Naive thymus-derived CD4-positive, alpha-beta T cell (primary cell): ENCODE results near the gene GLG1. TPM values are rescaled to one million over a fixed set of nuclear protein-coding genes. Genes with fewer than 3 reads are reported as not detected.
A peak's percentile ranks its signal among the peaks of the same experiment; 100 is the strongest.

Experiments used
- ATAC-seq: fragments of 150-1000 bp; cut with Tn5 transposase; 2 replicates; pipeline ENCODE4 v1.10.0; 2021; ENCODE audit warnings: mild to moderate bottlenecking, moderate library complexity
- CTCF ChIA-PET: fragments of 350-600 bp; sonication (Branson Sonifier 250); formaldehyde crosslinking; loops from one replicate; lab custom pipeline; 2021; ENCODE audit warnings: antibody characterized with exemption; lab: Charles Lee
- POLR2A ChIA-PET: fragments of 350-600 bp; sonication (Branson Sonifier 250); formaldehyde crosslinking; loops from one replicate; lab custom pipeline; 2021; ENCODE audit warnings: antibody characterized with exemption, inconsistent platforms; lab: Charles Lee
- DNase-seq, 9 donors: peaks; one replicate each; pipeline versions ENCODE4 v3.0.0 to v3.0.0-alpha.2; 2020 to 2022; ENCODE audit warnings: mixed read lengths in 1 of 9
- H3K27ac ChIP-seq: one replicate; pipeline ENCODE4 v1.7.0; 2013; ENCODE audit warnings: mild to moderate bottlenecking, low read depth, low read length, moderate library complexity
- H3K27me3 ChIP-seq, 2 donors: one replicate each; pipeline ENCODE4 v1.7.0; 2013; ENCODE audit warnings: low read length in 2 of 2, mild to moderate bottlenecking in 2 of 2, moderate library complexity in 2 of 2; ENCODE audit not compliant: control insufficient read depth in 2 of 2, insufficient read depth in 2 of 2
- H3K36me3 ChIP-seq, 3 experiments: 1 replicate in 2 of 3; 2 replicates in 1 of 3; pipeline ENCODE4 v1.7.0; 2013; ENCODE audit warnings: low read length in 3 of 3, mild to moderate bottlenecking in 3 of 3, moderate library complexity in 1 of 3; ENCODE audit not compliant: insufficient read depth in 3 of 3, control insufficient read depth in 2 of 3
- H3K4me1 ChIP-seq, 2 donors: one replicate each; pipeline ENCODE4 v1.7.0; 2013; ENCODE audit warnings: low read length in 2 of 2, mild to moderate bottlenecking in 2 of 2, moderate library complexity in 1 of 2; ENCODE audit not compliant: control insufficient read depth in 2 of 2, insufficient read depth in 2 of 2
- H3K4me3 ChIP-seq: 2 replicates; pipeline ENCODE4 v1.7.0; 2013; ENCODE audit warnings: mild to moderate bottlenecking, low read length
- H3K9me3 ChIP-seq, 3 experiments: 1 replicate in 2 of 3; 2 replicates in 1 of 3; pipeline ENCODE4 v1.7.0; 2013; ENCODE audit warnings: low read length in 3 of 3; ENCODE audit not compliant: control insufficient read depth in 2 of 3
- H3K27ac Mint-ChIP-seq, 9 donors: one replicate each; pipeline ENCODE4 v1.8.0; 2020 to 2022; ENCODE audit warnings: mixed read lengths in 9 of 9, mild to moderate bottlenecking in 8 of 9, moderate library complexity in 5 of 9, inconsistent platforms in 2 of 9
- H3K27me3 Mint-ChIP-seq, 5 donors: one replicate each; pipeline ENCODE4 v1.8.0; 2021 to 2022; ENCODE audit warnings: mixed read lengths in 5 of 5, mild to moderate bottlenecking in 1 of 5
- H3K36me3 Mint-ChIP-seq, 5 donors: one replicate each; pipeline ENCODE4 v1.8.0; 2020 to 2022; ENCODE audit warnings: mixed read lengths in 5 of 5, mild to moderate bottlenecking in 3 of 5, inconsistent platforms in 1 of 5
- H3K4me1 Mint-ChIP-seq, 7 donors: one replicate each; pipeline ENCODE4 v1.8.0; 2020 to 2022; ENCODE audit warnings: mixed read lengths in 7 of 7, mild to moderate bottlenecking in 3 of 7, inconsistent platforms in 1 of 7
- H3K4me3 Mint-ChIP-seq, 10 donors: one replicate each; pipeline ENCODE4 v1.8.0; 2020 to 2022; ENCODE audit warnings: mild to moderate bottlenecking in 10 of 10, mixed read lengths in 10 of 10, moderate library complexity in 6 of 10, inconsistent platforms in 2 of 10
- H3K9me3 Mint-ChIP-seq, 11 donors: one replicate each; pipeline ENCODE4 v1.8.0; 2020 to 2022; ENCODE audit warnings: mixed read lengths in 11 of 11, mild to moderate bottlenecking in 4 of 11, inconsistent platforms in 1 of 11, moderate library complexity in 1 of 11
- intact Hi-C, 2 donors: fragments of 100-400 bp; cut with micrococcal nuclease; formaldehyde crosslinking; loops; one replicate each; pipeline ENCODE4 v1.15.1; 2023
- polyA plus RNA-seq, 2 donors: library from polyadenylated mRNA; unstranded; fragments of 300-500 nt; fragmentation: Illumina TruSeq; gene quantifications; one replicate each; pipeline ENCODE4 v1.2.3, GENCODE V29; 2021
- total RNA-seq, 6 experiments: library from RNA in 5 of 6; stranded (reverse) in 5 of 6; gene quantifications; 1 replicate in 5 of 6; 2 replicates in 1 of 6; pipeline ENCODE4 v1.2.3 and lab custom pipeline; 2021 to 2026

GLG1 gene
- total and polyA plus RNA-seq, 7 experiments from 2014 or later: 125 to 285 (median 188) TPM

DNA sequence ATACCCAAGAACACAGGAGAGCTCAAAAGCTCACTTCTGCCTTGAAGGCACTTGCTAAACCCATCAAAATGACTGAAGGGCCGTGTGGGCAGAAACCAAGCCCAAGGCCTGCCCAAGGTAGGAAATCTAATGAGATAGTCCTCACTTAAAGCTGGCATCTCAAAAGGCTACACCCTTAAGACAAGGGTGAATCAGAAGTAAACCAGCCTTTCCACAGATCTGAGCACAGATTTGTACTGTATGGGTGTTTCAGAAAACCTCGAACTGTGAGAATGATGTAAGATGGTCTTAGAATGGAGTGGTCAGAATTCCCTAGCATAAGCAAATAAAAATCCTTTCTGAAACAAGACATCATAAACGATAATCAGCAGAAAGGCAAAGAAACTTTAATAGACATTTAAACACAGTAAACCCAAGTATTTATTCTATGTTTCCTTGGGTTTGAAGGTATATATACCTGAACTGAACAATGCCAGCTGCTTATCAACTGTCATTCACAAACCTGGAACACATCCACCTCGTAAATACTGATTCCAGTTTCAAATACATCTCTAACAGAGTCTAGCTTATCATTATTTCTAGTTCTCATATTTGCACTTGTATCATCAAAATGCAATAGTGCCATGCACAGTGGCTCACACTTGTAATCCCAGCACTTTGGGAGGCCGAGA, 37.8 kb downstream of the GLG1 start:
- POLR2A ChIA-PET: interaction anchor here (0.9 to 1.3 kb wide), 2 partner anchors 9 to 39 kb away, joined by 3 to 4 read pairs; no protein-coding TSS in a partner anchor

DNA sequence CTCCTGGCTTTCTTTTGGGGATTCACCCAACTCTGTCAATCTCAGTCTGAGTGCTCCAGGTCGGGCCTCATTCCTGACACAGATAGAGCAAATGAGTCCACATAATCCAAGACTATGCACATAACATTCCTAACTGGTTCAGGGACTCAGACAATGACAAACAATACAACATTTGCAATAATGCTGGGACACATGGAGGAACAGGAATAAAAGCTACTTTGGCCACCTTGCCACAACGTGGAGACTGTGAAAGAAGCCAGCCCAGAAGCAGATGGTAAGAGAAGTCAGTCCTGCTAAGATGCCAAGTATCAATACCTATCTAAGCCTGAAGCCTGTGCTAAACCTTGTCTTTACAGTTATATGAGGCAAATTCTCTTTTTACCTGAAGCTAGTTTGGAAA, 39.0 kb downstream of the GLG1 start:
- ATAC-seq (no peak), DNase-seq (no peak)
- intact Hi-C loops: loop anchor here in 1 of 2 donors (5.0 kb wide), 1 partner anchor 34 kb away; no protein-coding TSS in a partner anchor
- H3K4me3 ChIP-seq: no peak overlapping the region
- peak overlapping the region; percentile 24 for H3K27ac ChIP-seq
- CTCF ChIA-PET: interaction anchor here (1.1 to 1.9 kb wide), 2 partner anchors 15 to 55 kb away, joined by 4 to 6 read pairs; no protein-coding TSS in a partner anchor
- Mint-ChIP-seq H3K36me3 (peaks cover 0 to 26% (median 4%) of the 10 kb centered on the region in 5 donors), H3K27me3 (no peaks in the 10 kb centered on the region), H3K4me3 (peak overlapping the region in 7 of 10 donors; percentile 21 to 66 (median 42)), H3K27ac (peak overlapping the region in 5 of 9 donors; percentile 50 to 83 (median 69)), H3K9me3 (peaks cover 0 to 11% (median 0%) of the 10 kb centered on the region in 11 donors), H3K4me1 (peaks cover 58 to 98% (median 86%) of the 10 kb centered on the region in 7 donors)
- H3K36me3 ChIP-seq: no peaks in the 10 kb centered on the region
- peaks cover 9 to 44% of the 10 kb centered on the region in 2 donors for H3K4me1 ChIP-seq
- POLR2A ChIA-PET: interaction anchor here (0.9 to 1.3 kb wide), 2 partner anchors 10 to 40 kb away, joined by 3 to 4 read pairs; no protein-coding TSS in a partner anchor
- H3K9me3 ChIP-seq: no peaks in the 10 kb centered on the region
- H3K27me3 ChIP-seq: no peaks in the 10 kb centered on the region

More for the DNA sequence above, 37.8 kb downstream of the GLG1 start:
- H3K4me3 ChIP-seq: no peak overlapping the region
- no peaks in the 10 kb centered on the region for H3K36me3 ChIP-seq
- Mint-ChIP-seq H3K27ac (peak overlapping the region in 6 of 9 donors; percentile 38 to 80 (median 51)), H3K36me3 (peaks cover 0 to 22% (median 4%) of the 10 kb centered on the region in 5 donors), H3K9me3 (peaks cover 0 to 11% (median 0%) of the 10 kb centered on the region in 11 donors), H3K27me3 (no peaks in the 10 kb centered on the region), H3K4me1 (peaks cover 51 to 97% (median 85%) of the 10 kb centered on the region in 7 donors), H3K4me3 (peak overlapping the region in 7 of 10 donors; percentile 7 to 53 (median 42))
- DNase-seq: no peak
- no peak overlapping the region for H3K27ac ChIP-seq
- H3K4me1 ChIP-seq: peaks cover 9 to 37% of the 10 kb centered on the region in 2 donors
- ATAC-seq: no peak
- CTCF ChIA-PET: interaction anchor here (0.8 to 1.9 kb wide), 2 partner anchors 10 to 54 kb away, joined by 3 to 6 read pairs; no protein-coding TSS in a partner anchor
- intact Hi-C loops: loop anchor here in 1 of 2 donors (5.0 kb wide), 1 partner anchor 33 kb away; no protein-coding TSS in a partner anchor
- no peaks in the 10 kb centered on the region for H3K27me3 ChIP-seq
- no peaks in the 10 kb centered on the region for H3K9me3 ChIP-seq

DNA sequence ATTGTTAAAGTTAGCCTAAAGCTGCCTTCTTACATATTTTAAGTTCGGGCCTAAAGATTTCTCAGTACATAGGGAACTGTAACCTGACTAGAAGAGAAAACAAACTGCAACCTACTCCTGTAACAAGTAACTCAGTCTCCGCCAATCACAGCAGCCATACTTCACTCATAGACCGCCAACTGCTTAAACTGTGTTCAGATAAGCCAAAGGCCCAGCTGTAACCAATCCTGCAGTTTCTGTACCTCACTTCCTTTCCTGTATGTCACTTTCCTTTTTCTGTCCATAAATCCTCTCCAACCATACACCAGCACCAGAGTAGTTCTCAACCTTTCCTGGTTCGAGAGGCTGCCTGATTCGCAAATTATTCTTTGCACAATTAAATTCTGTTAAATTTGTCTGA, 41.5 kb downstream of the GLG1 start:
- Mint-ChIP-seq H3K27ac (peak overlapping the region; percentile 12 to 90 (median 81)), H3K36me3 (peaks cover 0 to 27% (median 4%) of the 10 kb centered on the region in 5 donors), H3K4me1 (peaks cover 42 to 98% (median 88%) of the 10 kb centered on the region in 7 donors), H3K4me3 (peak overlapping the region in 6 of 10 donors; percentile 18 to 59 (median 30)), H3K27me3 (no peaks in the 10 kb centered on the region), H3K9me3 (peaks cover 0 to 11% (median 0%) of the 10 kb centered on the region in 11 donors)
- DNase-seq (peak in 1 of 9 donors; percentile 8), ATAC-seq (no peak)
- intact Hi-C loops: loop anchor here in 1 of 2 donors (5.0 kb wide), 1 partner anchor 37 kb away; no protein-coding TSS in a partner anchor
- Histone ChIP-seq H3K4me3 (no peak overlapping the region), H3K4me1 (peaks cover 9 to 33% of the 10 kb centered on the region in 2 donors), H3K27me3 (no peaks in the 10 kb centered on the region), H3K9me3 (no peaks in the 10 kb centered on the region), H3K27ac (no peak overlapping the region), H3K36me3 (no peaks in the 10 kb centered on the region)
- ChIA-PET CTCF (interaction anchor here (1.4 kb wide), 1 partner anchor 57 kb away, joined by 3 read pairs; no protein-coding TSS in a partner anchor), POLR2A (interaction anchor here (0.6 kb wide), 1 partner anchor 12 kb away, joined by 4 read pairs; no protein-coding TSS in a partner anchor)

DNA sequence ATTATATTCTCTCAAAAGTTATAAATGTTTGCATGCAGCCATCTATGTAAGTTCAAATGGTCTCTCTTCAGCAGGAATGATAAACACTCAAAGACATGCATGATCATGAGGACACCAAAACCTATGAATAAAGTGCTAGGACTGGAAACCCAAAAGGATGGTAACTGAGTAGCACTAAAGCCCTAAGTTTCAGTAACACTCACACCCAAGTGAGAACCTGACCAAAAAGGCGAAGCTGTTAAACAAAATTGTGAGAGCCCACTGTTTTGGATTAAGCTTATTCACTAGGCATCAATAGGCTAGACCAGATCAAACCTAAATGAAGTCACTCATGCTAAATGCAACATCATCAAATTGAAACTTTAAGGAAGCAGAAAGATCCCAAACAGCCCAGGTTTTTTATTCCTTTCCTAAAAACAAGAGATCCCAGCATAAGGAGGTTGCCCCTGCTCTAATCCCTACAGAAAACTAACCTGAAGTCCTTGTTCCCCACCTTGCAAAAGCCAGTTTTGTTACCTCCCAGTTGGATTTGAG, 42.4 kb downstream of the GLG1 start:
- Histone ChIP-seq H3K27ac (peak overlapping the region; percentile 26), H3K4me1 (peaks cover 6 to 32% of the 10 kb centered on the region in 2 donors), H3K36me3 (no peaks in the 10 kb centered on the region), H3K27me3 (no peaks in the 10 kb centered on the region), H3K9me3 (no peaks in the 10 kb centered on the region), H3K4me3 (no peak overlapping the region)
- peaks cover 42 to 98% (median 90%) of the 10 kb centered on the region in 7 donors for H3K4me1 Mint-ChIP-seq
- DNase-seq (no peak), ATAC-seq (no peak)
- intact Hi-C loops: no loop called here
- peak overlapping the region in 8 of 9 donors; percentile 38 to 85 (median 71) for H3K27ac Mint-ChIP-seq
- POLR2A ChIA-PET: no interaction called here
- H3K4me3 Mint-ChIP-seq: peak overlapping the region in 4 of 10 donors; percentile 0 to 59 (median 40)
- peaks cover 0 to 11% (median 0%) of the 10 kb centered on the region in 11 donors for H3K9me3 Mint-ChIP-seq
- CTCF ChIA-PET: interaction anchor here (1.4 kb wide), 1 partner anchor 58 kb away, joined by 3 read pairs; no protein-coding TSS in a partner anchor
- H3K27me3 Mint-ChIP-seq: no peaks in the 10 kb centered on the region
- H3K36me3 Mint-ChIP-seq: peaks cover 0 to 27% (median 4%) of the 10 kb centered on the region in 5 donors

DNA sequence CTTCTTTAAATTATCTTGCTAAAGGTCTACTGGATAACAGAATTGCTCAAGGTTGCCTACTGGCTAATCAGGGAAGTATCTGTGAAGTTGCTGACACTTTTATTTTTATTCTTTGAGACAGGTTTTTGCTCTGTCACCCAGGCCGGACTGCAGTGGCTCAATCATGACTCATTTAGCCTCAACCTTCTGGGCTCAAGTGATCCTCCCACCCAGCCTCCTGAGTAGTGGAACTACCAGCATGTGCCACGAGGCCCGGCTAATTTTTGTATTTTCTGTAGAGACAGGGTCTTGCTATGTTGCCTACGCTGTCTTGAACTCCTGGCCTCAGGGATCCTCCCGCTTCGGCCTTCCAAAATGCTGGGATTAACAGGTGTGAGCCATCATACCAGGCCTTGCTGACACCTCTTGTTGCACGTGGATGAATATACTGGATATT, 43.1 kb downstream of the GLG1 start:
- no peak overlapping the region for H3K27ac ChIP-seq
- intact Hi-C loops: no loop called here
- no peaks in the 10 kb centered on the region for H3K27me3 ChIP-seq
- Mint-ChIP-seq H3K27me3 (no peaks in the 10 kb centered on the region), H3K27ac (peak overlapping the region in 7 of 9 donors; percentile 38 to 85 (median 61)), H3K36me3 (peaks cover 0 to 27% (median 4%) of the 10 kb centered on the region in 5 donors), H3K9me3 (peaks cover 0 to 11% (median 0%) of the 10 kb centered on the region in 11 donors), H3K4me3 (peak overlapping the region in 4 of 10 donors; percentile 0 to 59 (median 50)), H3K4me1 (peaks cover 49 to 98% (median 90%) of the 10 kb centered on the region in 7 donors)
- H3K4me3 ChIP-seq: no peak overlapping the region
- H3K4me1 ChIP-seq: peaks cover 6 to 36% of the 10 kb centered on the region in 2 donors
- peak; percentile 78 for ATAC-seq
- CTCF ChIA-PET: no interaction called here
- H3K9me3 ChIP-seq: no peaks in the 10 kb centered on the region
- POLR2A ChIA-PET: no interaction called here
- no peak for DNase-seq
- H3K36me3 ChIP-seq: no peaks in the 10 kb centered on the region

DNA sequence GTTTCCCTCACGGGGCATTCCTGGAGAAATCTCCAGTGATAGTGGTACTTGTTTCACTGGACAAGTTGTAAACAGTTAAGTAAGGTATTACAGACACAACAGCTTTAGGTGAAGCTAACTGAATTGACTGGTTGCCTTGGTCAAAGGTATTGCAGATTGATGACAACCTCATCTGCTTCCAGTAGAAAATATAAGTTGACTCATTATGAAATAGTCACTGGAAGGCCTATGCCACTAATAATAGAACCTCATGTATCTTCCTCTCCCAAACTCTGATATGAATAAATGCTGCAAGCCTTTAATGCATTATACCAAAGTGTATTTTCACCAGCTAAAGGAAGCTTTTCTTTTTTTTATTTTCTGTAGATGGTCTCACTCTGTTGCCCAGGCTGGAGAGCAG, 44.8 kb downstream of the GLG1 start:
- Histone ChIP-seq H3K36me3 (no peaks in the 10 kb centered on the region), H3K4me3 (no peak overlapping the region), H3K27ac (no peak overlapping the region), H3K27me3 (no peaks in the 10 kb centered on the region), H3K4me1 (peaks cover 10 to 46% of the 10 kb centered on the region in 2 donors), H3K9me3 (no peaks in the 10 kb centered on the region)
- no peak for DNase-seq
- Mint-ChIP-seq H3K4me3 (peak overlapping the region in 1 of 10 donors; percentile 7), H3K9me3 (peaks cover 0 to 2% (median 0%) of the 10 kb centered on the region in 11 donors), H3K36me3 (peaks cover 0 to 22% (median 4%) of the 10 kb centered on the region in 5 donors), H3K27me3 (no peaks in the 10 kb centered on the region), H3K4me1 (peaks cover 53 to 100% (median 95%) of the 10 kb centered on the region in 7 donors), H3K27ac (peak overlapping the region in 6 of 9 donors; percentile 3 to 83 (median 72))
- intact Hi-C loops: no loop called here
- CTCF ChIA-PET: no interaction called here
- no peak for ATAC-seq
- POLR2A ChIA-PET: interaction anchor here (1.0 kb wide), 1 partner anchor 124 kb away, joined by 3 read pairs; no protein-coding TSS in a partner anchor
